GM18861 (cell line): ENCODE results near the gene SSBP3.

Experiments
- ATAC-seq: cut with Tn5 transposase; IDR thresholded peaks from one replicate; pipeline ENCODE4 v1.9.1; 2021; ENCODE audit not compliant: unreplicated experiment

SSBP3 gene

GRCh38 chr1:54191525-54191924 is 214.7 kb downstream of the SSBP3 start:
- ATAC-seq, result no peak

GRCh38 chr1:54190526-54190925 is 215.7 kb downstream of the SSBP3 start:
- ATAC-seq, result no peak

- no peak for ATAC-seq
Measured at GRCh38 chr1:54188291-54188690, 217.9 kb downstream of the SSBP3 start.

GRCh38 chr1:54186056-54186455 is 220.1 kb downstream of the SSBP3 start:
- ATAC-seq, result no peak

GRCh38 chr1:54180701-54181360 is 225.4 kb downstream of the SSBP3 start:
- no peak for ATAC-seq

- no peak for ATAC-seq
Measured at GRCh38 chr1:54178296-54179070, 227.7 kb downstream of the SSBP3 start.

GRCh38 chr1:54177726-54178125 is 228.5 kb downstream of the SSBP3 start:
- no peak for ATAC-seq

GRCh38 chr1:54176621-54177327 is 229.4 kb downstream of the SSBP3 start:
- no peak for ATAC-seq
